HEK293T (cell line): Measurements from ENCODE around the gene CHD9NB.

ENCODE experiments used
- CTCF ChIA-PET: fragments of 350-600 bp; formaldehyde crosslinking; extraction: SDS; loops from one replicate; lab custom pipeline; 2021; ENCODE audit warnings: antibody characterized with exemption, inconsistent platforms; lab: Yijun Ruan, JAX
- POLR2A ChIA-PET: fragments of 350-600 bp; formaldehyde crosslinking; extraction: SDS; loops from one replicate; lab custom pipeline; 2020; ENCODE audit warnings: antibody characterized with exemption, inconsistent platforms; lab: Yijun Ruan, JAX
- DNase-seq: peaks from one replicate; pipeline ENCODE4 v3.0.0; 2012; ENCODE audit warnings: mixed read lengths; ENCODE audit errors: extremely low spot score
- ARNT ChIP-seq: fragments of 450-650 bp; IDR thresholded peaks from 2 replicates; pipeline ENCODE4 v1.6.1; 2017; ENCODE audit warnings: mild to moderate bottlenecking
- BHLHE40 ChIP-seq: fragments of 450-650 bp; IDR thresholded peaks from 2 replicates; pipeline ENCODE4 v1.6.1; 2016; ENCODE audit warnings: mild to moderate bottlenecking, moderate library complexity, borderline replicate concordance
- CTBP1 ChIP-seq: fragments of 450-650 bp; IDR thresholded peaks from 2 replicates; pipeline ENCODE4 v1.6.1; 2016; ENCODE audit warnings: borderline replicate concordance
- ELF4 ChIP-seq: fragments of 450-650 bp; IDR thresholded peaks from 2 replicates; pipeline ENCODE4 v1.6.1; 2017; ENCODE audit warnings: antibody characterized with exemption
- FOXA1 ChIP-seq: fragments of 450-650 bp; IDR thresholded peaks from 2 replicates; pipeline ENCODE4 v1.6.1; 2016; ENCODE audit warnings: mild to moderate bottlenecking
- FOXK2 ChIP-seq: fragments of 450-650 bp; IDR thresholded peaks from 2 replicates; pipeline ENCODE4 v1.6.1; 2016; ENCODE audit warnings: mild to moderate bottlenecking
- FOXM1 ChIP-seq: fragments of 450-650 bp; IDR thresholded peaks from 2 replicates; pipeline ENCODE4 v1.6.1; 2017; ENCODE audit warnings: mild to moderate bottlenecking, borderline replicate concordance
- HDGF ChIP-seq: fragments of 450-650 bp; IDR thresholded peaks from 2 replicates; pipeline ENCODE4 v1.6.1; 2017; ENCODE audit warnings: antibody characterized with exemption, borderline replicate concordance
- L3MBTL2 ChIP-seq: fragments of 450-650 bp; conservative IDR thresholded peaks from 2 replicates; pipeline ENCODE4 v1.6.1; 2016; ENCODE audit warnings: mild to moderate bottlenecking
- LEF1 ChIP-seq: fragments of 450-650 bp; IDR thresholded peaks from 2 replicates; pipeline ENCODE4 v1.6.1; 2017; ENCODE audit warnings: mild to moderate bottlenecking, borderline replicate concordance
- NFRKB ChIP-seq: fragments of 450-650 bp; IDR thresholded peaks from 2 replicates; pipeline ENCODE4 v1.6.1; 2016; ENCODE audit warnings: mild to moderate bottlenecking, moderate library complexity
- PKNOX1 ChIP-seq: fragments of 450-650 bp; IDR thresholded peaks from 2 replicates; pipeline ENCODE4 v1.6.1; 2016
- SP1 ChIP-seq: fragments of 450-650 bp; IDR thresholded peaks from 2 replicates; pipeline ENCODE4 v1.6.1; 2017
- SUZ12 ChIP-seq: fragments of 450-650 bp; IDR thresholded peaks from 2 replicates; pipeline ENCODE4 v1.6.1; 2016; ENCODE audit warnings: mild to moderate bottlenecking
- TARDBP ChIP-seq: fragments of 450-650 bp; IDR thresholded peaks from 2 replicates; pipeline ENCODE4 v1.6.1; 2016
- ZNF384 ChIP-seq: fragments of 450-650 bp; IDR thresholded peaks from 2 replicates; pipeline ENCODE4 v1.6.1; 2016

The CHD9NB gene

GRCh38 chr16:53085369-53085843, 32.7 kb upstream of the CHD9NB start:
- ChIA-PET CTCF (no interaction called here), POLR2A (interaction anchor here (1.7 kb wide), 1 partner anchor 14 kb away, joined by 7 read pairs; no protein-coding TSS in a partner anchor)
- TF ChIP-seq FOXA1, result no peak
- TF ChIP-seq HDGF, result no peak
- no peak for TF ChIP-seq ZNF384
- TF ChIP-seq L3MBTL2, result no peak
- TF ChIP-seq BHLHE40, result no peak
- TF ChIP-seq FOXK2, result no peak
- no peak for TF ChIP-seq PKNOX1
- no peak for TF ChIP-seq ARNT
- TF ChIP-seq SUZ12, result no peak
- no peak for DNase-seq

- CTCF ChIA-PET, result no interaction called here
- no peak for DNase-seq
- no peak for TF ChIP-seq CTBP1
- TF ChIP-seq TARDBP, result no peak
- TF ChIP-seq SP1, result no peak
- TF ChIP-seq PKNOX1, result no peak
- TF ChIP-seq FOXA1, result no peak
- TF ChIP-seq ARNT, result no peak
- TF ChIP-seq L3MBTL2, result no peak
- TF ChIP-seq FOXK2, result no peak
- no peak for TF ChIP-seq LEF1
- TF ChIP-seq FOXM1, result no peak
- TF ChIP-seq SUZ12, result no peak
- POLR2A ChIA-PET, result no interaction called here
Measured at GRCh38 chr16:53084746-53085334, 32.1 kb upstream of the CHD9NB start.

- POLR2A ChIA-PET, result no interaction called here
- CTCF ChIA-PET, result no interaction called here
- DNase-seq, result no peak
- TF ChIP-seq TARDBP (no peak), L3MBTL2 (no peak), ZNF384 (no peak), BHLHE40 (no peak), ELF4 (no peak), HDGF (no peak), CTBP1 (no peak), SUZ12 (no peak), FOXM1 (no peak)
Measured at GRCh38 chr16:53084141-53084541, 31.4 kb upstream of the CHD9NB start.

GRCh38 chr16:53083119-53083518, 30.4 kb upstream of the CHD9NB start:
- POLR2A ChIA-PET, result interaction anchor here (1.7 kb wide), 1 partner anchor 16 kb away, joined by 4 read pairs; no protein-coding TSS in a partner anchor
- TF ChIP-seq FOXK2 (no peak), L3MBTL2 (no peak), SP1 (no peak), FOXA1 (no peak), ZNF384 (no peak), LEF1 (no peak), SUZ12 (no peak), ELF4 (no peak), TARDBP (no peak), HDGF (no peak), CTBP1 (no peak), PKNOX1 (no peak), FOXM1 (no peak)
- no peak for DNase-seq
- CTCF ChIA-PET, result interaction anchor here (0.6 kb wide), 1 partner anchor 136 kb away, joined by 3 read pairs; no protein-coding TSS in a partner anchor

- TF ChIP-seq CTBP1 (no peak), FOXM1 (no peak), SUZ12 (no peak), L3MBTL2 (no peak), LEF1 (no peak), NFRKB (no peak), FOXK2 (no peak), PKNOX1 (no peak), ZNF384 (no peak), SP1 (no peak), FOXA1 (no peak), ELF4 (no peak)
- CTCF ChIA-PET, result interaction anchor here (0.7 kb wide), 1 partner anchor 17 kb away, joined by 3 read pairs; no protein-coding TSS in a partner anchor
- POLR2A ChIA-PET, result interaction anchor here (1.7 kb wide), 1 partner anchor 17 kb away, joined by 4 read pairs; no protein-coding TSS in a partner anchor
- DNase-seq, result no peak
Measured at GRCh38 chr16:53082509-53082908, 29.8 kb upstream of the CHD9NB start.
